ENCODE measurements around the gene CCDC92B.

The CCDC92B gene

DNA sequence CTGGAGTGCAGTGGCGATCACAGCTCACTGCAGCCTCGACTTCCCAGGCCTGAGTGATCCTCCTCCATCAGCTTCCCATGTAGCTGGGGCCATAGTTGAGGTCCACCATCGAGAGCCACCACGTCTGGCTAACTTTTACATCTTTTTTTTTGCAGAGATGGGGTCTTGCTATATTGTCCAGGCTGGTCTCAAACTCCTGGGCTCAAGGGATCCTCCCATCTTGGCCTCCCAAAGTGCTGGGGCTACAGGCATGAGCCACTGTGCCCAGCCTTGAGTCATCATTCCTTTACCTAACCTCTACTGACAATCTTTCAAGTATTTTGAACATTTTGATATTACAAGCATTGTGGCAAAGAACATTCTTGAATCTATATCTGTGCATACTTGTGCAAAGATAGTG is 9.4 kb upstream of the CCDC92B start:
- H2AFZ ChIP-seq (ENCODE audit: low read depth, low read length): no peak overlapping the region
- no peaks in the 10 kb centered on the region for H3K36me3 ChIP-seq (replicated peaks; ENCODE audit: low read depth, low read length)
- no peak overlapping the region for H3K27ac ChIP-seq (ENCODE audit: low read length)
- TF ChIP-seq EZH2phosphoT487 (IDR thresholded peaks at IDR 0.05; ENCODE audit: low read depth): no peak
- no peaks in the 10 kb centered on the region for H3K9me3 ChIP-seq (ENCODE audit: insufficient read depth, low read length)
- H3K4me2 ChIP-seq (ENCODE audit: low read length): no peak overlapping the region
- H4K20me1 ChIP-seq (ENCODE audit: insufficient read depth, low read length): no peaks in the 10 kb centered on the region
- no peak overlapping the region for H3K4me3 ChIP-seq (ENCODE audit: low read length)
- H3K27me3 ChIP-seq (ENCODE audit: low read depth, low read length): no peaks in the 10 kb centered on the region
- H3K4me1 ChIP-seq (ENCODE audit: low read length): no peaks in the 10 kb centered on the region
- H3K9ac ChIP-seq (ENCODE audit: low read length): no peak overlapping the region
- H3K79me2 ChIP-seq (ENCODE audit: low read length): no peaks in the 10 kb centered on the region

DNA sequence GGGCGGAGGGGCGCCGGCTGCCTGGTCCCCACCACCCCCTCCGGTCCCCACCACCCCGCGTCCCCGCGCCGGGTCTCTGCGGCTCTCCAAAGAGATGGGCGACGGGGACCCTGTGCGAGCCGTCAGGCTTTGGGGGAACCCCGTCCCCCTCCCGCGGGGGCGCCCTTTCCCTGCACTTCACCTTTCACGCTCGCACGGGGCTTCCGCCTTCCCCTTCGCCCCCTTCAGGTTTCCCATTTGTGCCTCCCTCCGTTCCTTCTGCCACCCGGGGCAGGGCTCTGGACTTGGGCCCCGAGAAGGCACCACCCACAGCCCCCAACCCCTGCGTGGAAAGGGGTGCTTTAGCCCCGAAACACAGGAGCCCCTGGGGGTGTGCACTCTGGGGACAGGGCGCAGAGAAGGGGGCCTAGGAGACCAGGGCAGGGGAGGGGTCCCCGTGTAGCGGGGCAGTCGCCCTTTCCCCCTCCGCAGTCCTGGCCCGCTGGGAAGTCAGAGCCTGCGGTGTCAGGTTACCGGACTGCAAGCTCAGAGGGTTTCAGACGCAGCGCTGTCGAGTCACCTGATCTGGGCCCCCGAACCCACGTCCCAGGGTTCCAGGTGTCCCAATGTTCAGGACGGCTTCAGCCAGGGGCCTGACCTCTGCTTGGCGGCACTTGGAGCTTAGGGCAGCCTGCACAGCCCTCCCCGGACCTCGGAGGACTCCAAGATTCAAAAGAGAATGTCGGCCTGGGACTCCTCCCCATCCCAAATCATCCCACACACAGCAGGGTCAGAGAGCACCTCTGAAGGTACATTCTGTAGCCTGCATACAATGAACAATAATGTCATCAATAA is 6.7 kb upstream of the CCDC92B start:
- H3K36me3 ChIP-seq (replicated peaks; ENCODE audit: low read depth, low read length): no peaks in the 10 kb centered on the region
- H3K9me3 ChIP-seq (ENCODE audit: insufficient read depth, low read length): no peaks in the 10 kb centered on the region
- H4K20me1 ChIP-seq (ENCODE audit: insufficient read depth, low read length): no peaks in the 10 kb centered on the region
- no peak overlapping the region for H3K9ac ChIP-seq (ENCODE audit: low read length)
- H3K79me2 ChIP-seq (ENCODE audit: low read length): no peaks in the 10 kb centered on the region
- H3K4me1 ChIP-seq (ENCODE audit: low read length): no peaks in the 10 kb centered on the region
- H3K4me2 ChIP-seq (ENCODE audit: low read length): no peak overlapping the region
- H2AFZ ChIP-seq (ENCODE audit: low read depth, low read length): no peak overlapping the region
- TF ChIP-seq, protein P1, sequence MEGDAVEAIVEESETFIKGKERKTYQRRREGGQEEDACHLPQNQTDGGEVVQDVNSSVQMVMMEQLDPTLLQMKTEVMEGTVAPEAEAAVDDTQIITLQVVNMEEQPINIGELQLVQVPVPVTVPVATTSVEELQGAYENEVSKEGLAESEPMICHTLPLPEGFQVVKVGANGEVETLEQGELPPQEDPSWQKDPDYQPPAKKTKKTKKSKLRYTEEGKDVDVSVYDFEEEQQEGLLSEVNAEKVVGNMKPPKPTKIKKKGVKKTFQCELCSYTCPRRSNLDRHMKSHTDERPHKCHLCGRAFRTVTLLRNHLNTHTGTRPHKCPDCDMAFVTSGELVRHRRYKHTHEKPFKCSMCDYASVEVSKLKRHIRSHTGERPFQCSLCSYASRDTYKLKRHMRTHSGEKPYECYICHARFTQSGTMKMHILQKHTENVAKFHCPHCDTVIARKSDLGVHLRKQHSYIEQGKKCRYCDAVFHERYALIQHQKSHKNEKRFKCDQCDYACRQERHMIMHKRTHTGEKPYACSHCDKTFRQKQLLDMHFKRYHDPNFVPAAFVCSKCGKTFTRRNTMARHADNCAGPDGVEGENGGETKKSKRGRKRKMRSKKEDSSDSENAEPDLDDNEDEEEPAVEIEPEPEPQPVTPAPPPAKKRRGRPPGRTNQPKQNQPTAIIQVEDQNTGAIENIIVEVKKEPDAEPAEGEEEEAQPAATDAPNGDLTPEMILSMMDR (IDR thresholded peaks at IDR 0.05; ENCODE audit: low read depth, low read length): no peak
- TF ChIP-seq EZH2phosphoT487 (IDR thresholded peaks at IDR 0.05; ENCODE audit: low read depth): no peak
- no peak overlapping the region for H3K4me3 ChIP-seq (ENCODE audit: low read length)
- no peaks in the 10 kb centered on the region for H3K27me3 ChIP-seq (ENCODE audit: low read depth, low read length)
- no peak overlapping the region for H3K27ac ChIP-seq (ENCODE audit: low read length)

GRCh38 chr17:2751491-2751890 is 2.0 kb upstream of the CCDC92B start:
- Histone ChIP-seq H3K79me2 (ENCODE audit: low read length) (no peaks in the 10 kb centered on the region), H3K4me1 (ENCODE audit: low read length) (no peaks in the 10 kb centered on the region), H3K36me3 (replicated peaks; ENCODE audit: low read depth, low read length) (no peaks in the 10 kb centered on the region), H3K27me3 (ENCODE audit: low read depth, low read length) (no peaks in the 10 kb centered on the region), H3K9me3 (ENCODE audit: insufficient read depth, low read length) (no peaks in the 10 kb centered on the region), H2AFZ (ENCODE audit: low read depth, low read length) (no peak overlapping the region), H3K27ac (ENCODE audit: low read length) (no peak overlapping the region), H3K4me2 (ENCODE audit: low read length) (no peak overlapping the region), H4K20me1 (ENCODE audit: insufficient read depth, low read length) (no peaks in the 10 kb centered on the region), H3K4me3 (ENCODE audit: low read length) (no peak overlapping the region), H3K9ac (ENCODE audit: low read length) (no peak overlapping the region)
- TF ChIP-seq EZH2phosphoT487 (IDR thresholded peaks at IDR 0.05; ENCODE audit: low read depth): no peak
- TF ChIP-seq, protein P1 (IDR thresholded peaks at IDR 0.05; ENCODE audit: low read depth, low read length): no peak

DNA sequence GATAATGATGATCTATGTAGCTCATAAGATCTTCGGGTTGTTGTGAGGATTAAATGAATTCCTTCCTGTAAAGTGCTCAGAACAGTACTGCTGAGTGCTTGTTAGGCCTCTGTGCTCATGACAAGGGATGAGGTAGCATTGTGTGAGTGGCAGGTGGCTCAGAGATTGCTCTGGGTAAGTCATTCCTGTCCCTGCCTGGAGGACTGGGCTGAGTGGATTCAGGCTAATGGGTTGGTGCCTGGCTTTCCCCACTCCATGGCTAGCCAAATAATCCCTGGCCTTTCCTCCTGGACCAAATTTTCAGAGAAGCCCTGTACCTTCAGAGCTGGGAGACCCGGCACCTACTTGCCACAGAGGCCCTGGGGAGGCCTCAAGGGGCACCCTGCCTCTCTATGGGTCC is 1.3 kb upstream of the CCDC92B start:
- H3K9ac ChIP-seq (ENCODE audit: low read length): no peak overlapping the region
- no peak overlapping the region for H3K4me2 ChIP-seq (ENCODE audit: low read length)
- H3K4me1 ChIP-seq (ENCODE audit: low read length): no peaks in the 10 kb centered on the region
- no peaks in the 10 kb centered on the region for H3K36me3 ChIP-seq (replicated peaks; ENCODE audit: low read depth, low read length)
- H2AFZ ChIP-seq (ENCODE audit: low read depth, low read length): no peak overlapping the region
- no peaks in the 10 kb centered on the region for H3K9me3 ChIP-seq (ENCODE audit: insufficient read depth, low read length)
- no peaks in the 10 kb centered on the region for H3K27me3 ChIP-seq (ENCODE audit: low read depth, low read length)
- no peak for TF ChIP-seq EZH2phosphoT487 (IDR thresholded peaks at IDR 0.05; ENCODE audit: low read depth)
- TF ChIP-seq, protein P1 (IDR thresholded peaks at IDR 0.05; ENCODE audit: low read depth, low read length): no peak
- no peaks in the 10 kb centered on the region for H4K20me1 ChIP-seq (ENCODE audit: insufficient read depth, low read length)
- no peak overlapping the region for H3K27ac ChIP-seq (ENCODE audit: low read length)
- no peak overlapping the region for H3K4me3 ChIP-seq (ENCODE audit: low read length)
- no peaks in the 10 kb centered on the region for H3K79me2 ChIP-seq (ENCODE audit: low read length)

Measured in OCI-LY3 (cell line).